Activated naive CD8-positive, alpha-beta T cell treated with anti-CD3 and anti-CD28 coated beads, Interleukin-2, amount 10 ng/mL, durations not matched to agents 7 days and 5 days (primary cell): Measurements from ENCODE around the gene ROCK2. TPM values are rescaled to one million over a fixed set of nuclear protein-coding genes. Genes with fewer than 3 reads are reported as not detected.
A peak's percentile ranks its signal among the peaks of the same experiment; 100 is the strongest.
"Not testable (repeated sequence)": the region's sequence is repeated elsewhere in the genome, so short reads cannot be mapped to it uniquely, and the experiment has no call there.

Experiments used
- ATAC-seq: fragments of 150-1000 bp; cut with Tn5 transposase; one replicate; pipeline ENCODE4 v1.10.0; 2021; ENCODE audit warnings: low read depth, moderate library complexity
- POLR2A ChIA-PET: fragments of 350-600 bp; sonication (Branson Sonifier 250); formaldehyde crosslinking; loops from one replicate; lab custom pipeline; 2021; ENCODE audit warnings: antibody characterized with exemption; lab: Charles Lee
- DNase-seq: peaks from one replicate; pipeline ENCODE4 v3.0.0; 2021
- H3K27ac Mint-ChIP-seq: one replicate; pipeline ENCODE4 v1.8.0; 2022; ENCODE audit warnings: mild to moderate bottlenecking, mixed read lengths
- H3K27me3 Mint-ChIP-seq: one replicate; pipeline ENCODE4 v1.8.0; 2022; ENCODE audit warnings: mild to moderate bottlenecking, moderate library complexity, mixed read lengths
- H3K36me3 Mint-ChIP-seq: one replicate; pipeline ENCODE4 v1.8.0; 2021; ENCODE audit warnings: mild to moderate bottlenecking, mixed read lengths
- H3K4me1 Mint-ChIP-seq: one replicate; pipeline ENCODE4 v1.8.0; 2021; ENCODE audit warnings: mixed read lengths
- H3K4me3 Mint-ChIP-seq: one replicate; pipeline ENCODE4 v1.8.0; 2022; ENCODE audit warnings: mild to moderate bottlenecking, moderate library complexity, mixed read lengths
- H3K9me3 Mint-ChIP-seq: one replicate; pipeline ENCODE4 v1.8.0; 2021; ENCODE audit warnings: mixed read lengths
- total RNA-seq, 2 experiments: library from RNA; stranded (reverse); gene quantifications; one replicate each; pipeline ENCODE4 v1.2.3, GENCODE V29; 2021

The ROCK2 gene
- total RNA-seq, 2 experiments from 2014 or later: 14.6 to 15.3 TPM

DNA sequence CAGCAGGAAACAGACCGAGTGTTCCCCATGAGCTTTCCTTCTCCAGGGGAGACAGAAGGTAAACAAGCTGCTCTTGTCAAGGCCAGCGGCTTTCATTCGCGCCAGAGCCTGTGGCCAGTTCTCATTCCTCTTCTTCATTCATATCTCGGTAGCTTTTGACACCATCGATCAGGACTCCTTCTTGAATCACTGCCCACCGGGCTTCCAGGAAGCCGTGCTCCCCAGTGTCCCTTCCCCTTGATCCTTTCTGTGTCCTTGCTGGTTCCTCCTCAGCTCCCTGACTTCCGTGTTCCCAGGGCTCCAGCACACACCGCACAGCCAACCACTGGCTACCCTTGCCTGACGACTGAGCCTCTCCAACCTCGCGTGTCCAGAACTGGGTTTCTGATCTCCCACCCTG, 175.1 kb downstream of the ROCK2 start:
- Mint-ChIP-seq H3K4me1 (no peaks in the 10 kb centered on the region), H3K9me3 (no peaks in the 10 kb centered on the region), H3K36me3 (no peaks in the 10 kb centered on the region), H3K4me3 (no peak overlapping the region), H3K27ac (no peak overlapping the region), H3K27me3 (no peaks in the 10 kb centered on the region)
- ATAC-seq (no peak), DNase-seq (no peak)
- POLR2A ChIA-PET: interaction anchor here (0.6 kb wide), 1 partner anchor 27 kb away, joined by 4 read pairs; no protein-coding TSS in a partner anchor

- no peaks in the 10 kb centered on the region for H3K27me3 Mint-ChIP-seq
- H3K36me3 Mint-ChIP-seq: peaks cover 2% of the 10 kb centered on the region
- no peak overlapping the region for H3K27ac Mint-ChIP-seq
- ATAC-seq (no peak), DNase-seq (no peak)
- no peak overlapping the region for H3K4me3 Mint-ChIP-seq
- POLR2A ChIA-PET: no interaction called here
- H3K4me1 Mint-ChIP-seq: no peaks in the 10 kb centered on the region
- H3K9me3 Mint-ChIP-seq: no peaks in the 10 kb centered on the region
Measured at GRCh38 chr2:11168488-11168887, 175.9 kb downstream of the ROCK2 start.

- DNase-seq: no peak
- ATAC-seq: no peak
- H3K27me3 Mint-ChIP-seq: no peaks in the 10 kb centered on the region
- H3K9me3 Mint-ChIP-seq: no peaks in the 10 kb centered on the region
- H3K4me3 Mint-ChIP-seq: no peak overlapping the region
- H3K36me3 Mint-ChIP-seq: peaks cover 2% of the 10 kb centered on the region
- no peaks in the 10 kb centered on the region for H3K4me1 Mint-ChIP-seq
- POLR2A ChIA-PET: no interaction called here
- H3K27ac Mint-ChIP-seq: no peak overlapping the region
Measured at GRCh38 chr2:11166476-11166875, 178.0 kb downstream of the ROCK2 start.

GRCh38 chr2:11165046-11165445, 179.4 kb downstream of the ROCK2 start:
- DNase-seq, H3K27ac Mint-ChIP-seq, POLR2A ChIA-PET, ATAC-seq, H3K9me3 Mint-ChIP-seq, H3K36me3 Mint-ChIP-seq, H3K27me3 Mint-ChIP-seq, H3K4me3 Mint-ChIP-seq, H3K4me1 Mint-ChIP-seq: not testable (repeated sequence)

GRCh38 chr2:11163439-11164317, 180.8 kb downstream of the ROCK2 start:
- peaks cover 2% of the 10 kb centered on the region for H3K4me1 Mint-ChIP-seq
- no peaks in the 10 kb centered on the region for H3K27me3 Mint-ChIP-seq
- H3K36me3 Mint-ChIP-seq: peaks cover 2% of the 10 kb centered on the region
- ATAC-seq (no peak), DNase-seq (no peak)
- no peaks in the 10 kb centered on the region for H3K9me3 Mint-ChIP-seq
- no peak overlapping the region for H3K27ac Mint-ChIP-seq
- no peak overlapping the region for H3K4me3 Mint-ChIP-seq
- POLR2A ChIA-PET: no interaction called here

- POLR2A ChIA-PET: interaction anchor here (0.7 kb wide), 1 partner anchor 186 kb away, joined by 4 read pairs; no protein-coding TSS in a partner anchor
- H3K4me3 Mint-ChIP-seq: no peak overlapping the region
- ATAC-seq (no peak), DNase-seq (no peak)
- H3K4me1 Mint-ChIP-seq: peaks cover 2% of the 10 kb centered on the region
- H3K27ac Mint-ChIP-seq: no peak overlapping the region
- no peaks in the 10 kb centered on the region for H3K27me3 Mint-ChIP-seq
- H3K36me3 Mint-ChIP-seq: peaks cover 2% of the 10 kb centered on the region
- no peaks in the 10 kb centered on the region for H3K9me3 Mint-ChIP-seq
Measured at GRCh38 chr2:11161747-11162146, 182.7 kb downstream of the ROCK2 start.

DNA sequence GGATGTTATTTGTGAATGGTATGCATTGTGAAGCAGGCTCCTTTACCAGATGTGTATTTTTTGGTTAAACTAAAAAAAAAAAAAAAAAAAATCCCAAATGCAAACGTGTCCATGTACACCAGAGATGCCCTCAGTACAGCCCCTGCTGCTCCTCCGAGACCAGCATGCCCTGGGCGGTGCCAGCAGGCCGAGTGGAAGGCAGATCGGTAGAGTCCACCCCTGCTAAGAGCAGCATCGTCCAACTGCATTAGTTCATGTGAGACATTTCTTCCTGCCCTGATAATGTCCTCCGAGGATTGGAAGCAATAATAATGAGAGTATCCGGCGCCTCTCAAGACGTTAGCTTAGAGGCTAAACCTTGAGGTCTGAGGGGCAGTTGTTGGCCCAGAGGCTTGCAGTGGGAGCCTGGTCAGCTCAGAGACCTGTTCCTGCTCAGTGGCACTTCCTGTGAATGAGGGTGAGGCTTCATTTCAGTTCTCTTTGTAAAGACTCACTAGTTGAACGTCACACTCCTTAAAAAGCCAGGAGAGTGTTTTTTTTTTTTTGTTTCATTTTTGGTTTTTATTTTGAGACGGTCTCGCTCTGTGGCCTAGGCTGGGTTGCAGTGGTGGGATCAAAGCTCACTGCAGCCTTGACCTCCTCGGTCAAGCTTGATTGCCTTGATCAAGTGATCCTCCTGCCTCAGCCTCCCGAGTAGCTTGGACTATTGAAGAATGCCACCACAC, 183.5 kb downstream of the ROCK2 start:
- ATAC-seq (peak; percentile 64), DNase-seq (no peak)
- peak overlapping the region; percentile 47 for H3K4me3 Mint-ChIP-seq
- peaks cover 5% of the 10 kb centered on the region for H3K4me1 Mint-ChIP-seq
- no peaks in the 10 kb centered on the region for H3K27me3 Mint-ChIP-seq
- peaks cover 2% of the 10 kb centered on the region for H3K36me3 Mint-ChIP-seq
- POLR2A ChIA-PET: interaction anchor here (0.7 kb wide), 1 partner anchor 187 kb away, joined by 4 read pairs; no protein-coding TSS in a partner anchor
- no peaks in the 10 kb centered on the region for H3K9me3 Mint-ChIP-seq
- peak overlapping the region; percentile 88 for H3K27ac Mint-ChIP-seq

DNA sequence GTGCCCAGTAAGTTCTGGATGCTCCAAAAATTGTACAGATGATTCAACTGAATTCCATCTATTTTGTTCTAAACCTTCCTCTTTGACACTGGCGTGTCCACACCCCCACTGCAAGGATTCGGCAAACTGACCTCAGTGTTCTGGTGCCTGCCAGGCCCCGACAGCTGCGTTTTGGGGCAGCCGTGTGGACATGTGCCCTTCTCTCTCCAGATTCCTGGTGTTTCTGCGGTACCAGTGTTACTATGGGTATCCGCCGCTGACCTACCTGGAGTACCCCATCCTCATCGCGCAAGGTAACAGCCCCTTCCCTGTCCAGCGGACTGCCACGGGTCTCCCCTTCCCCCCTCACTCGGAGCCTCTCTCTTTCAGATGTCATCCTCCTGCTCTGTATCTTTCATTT, 184.2 kb downstream of the ROCK2 start:
- Mint-ChIP-seq H3K27ac (peak overlapping the region; percentile 88), H3K36me3 (peaks cover 2% of the 10 kb centered on the region), H3K4me3 (no peak overlapping the region), H3K9me3 (no peaks in the 10 kb centered on the region), H3K27me3 (no peaks in the 10 kb centered on the region), H3K4me1 (peaks cover 7% of the 10 kb centered on the region)
- POLR2A ChIA-PET: no interaction called here
- ATAC-seq (no peak), DNase-seq (no peak)

DNA sequence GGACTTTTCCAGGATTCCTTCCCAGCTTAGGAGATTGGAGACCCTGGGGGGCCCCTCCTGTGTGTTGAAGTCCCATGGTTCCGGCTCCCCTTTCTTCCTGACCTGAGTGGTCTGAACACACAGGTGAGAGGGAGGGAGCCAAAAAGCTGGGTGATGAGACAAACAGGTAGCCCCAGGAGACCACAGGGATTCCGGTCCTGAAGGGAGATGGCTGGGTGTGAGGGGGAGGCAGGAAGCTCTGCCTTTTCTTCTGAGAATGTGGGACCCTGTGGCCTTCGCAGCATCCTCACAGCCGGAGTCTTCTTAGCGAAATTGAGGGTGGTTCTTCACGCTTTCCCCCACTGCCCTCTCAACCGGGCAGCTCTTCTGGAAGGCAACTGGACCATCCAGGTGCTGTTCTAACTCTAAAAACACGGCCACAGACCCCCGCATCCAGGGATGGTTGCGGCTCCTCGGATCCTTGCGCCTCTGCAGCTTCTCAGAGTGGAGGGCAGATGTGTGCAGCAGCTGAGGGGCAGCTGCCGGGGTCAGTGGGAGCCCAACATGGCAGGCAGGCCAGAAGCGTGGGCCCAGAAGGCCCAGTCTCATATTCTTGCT, 184.8 kb downstream of the ROCK2 start:
- Mint-ChIP-seq H3K4me3 (no peak overlapping the region), H3K27ac (peak overlapping the region; percentile 12)
- DNase-seq: no peak

GRCh38 chr2:11158916-11159573, 185.4 kb downstream of the ROCK2 start:
- Mint-ChIP-seq H3K27ac (no peak overlapping the region), H3K9me3 (no peaks in the 10 kb centered on the region), H3K4me1 (peaks cover 9% of the 10 kb centered on the region), H3K36me3 (peaks cover 2% of the 10 kb centered on the region), H3K27me3 (no peaks in the 10 kb centered on the region), H3K4me3 (no peak overlapping the region)
- no peak for DNase-seq
- POLR2A ChIA-PET: no interaction called here
- ATAC-seq: no peak

More for the DNA sequence above, 184.8 kb downstream of the ROCK2 start:
- Mint-ChIP-seq H3K27me3 (no peaks in the 10 kb centered on the region), H3K36me3 (peaks cover 2% of the 10 kb centered on the region), H3K9me3 (no peaks in the 10 kb centered on the region), H3K4me1 (peaks cover 7% of the 10 kb centered on the region)
- ATAC-seq: no peak
- POLR2A ChIA-PET: no interaction called here

- no peak for DNase-seq
- POLR2A ChIA-PET: no interaction called here
- no peaks in the 10 kb centered on the region for H3K27me3 Mint-ChIP-seq
- ATAC-seq: no peak
- no peaks in the 10 kb centered on the region for H3K9me3 Mint-ChIP-seq
- H3K27ac Mint-ChIP-seq: no peak overlapping the region
- peaks cover 9% of the 10 kb centered on the region for H3K4me1 Mint-ChIP-seq
- H3K36me3 Mint-ChIP-seq: no peaks in the 10 kb centered on the region
- H3K4me3 Mint-ChIP-seq: no peak overlapping the region
Measured at GRCh38 chr2:11157731-11158130, 186.7 kb downstream of the ROCK2 start.

DNA sequence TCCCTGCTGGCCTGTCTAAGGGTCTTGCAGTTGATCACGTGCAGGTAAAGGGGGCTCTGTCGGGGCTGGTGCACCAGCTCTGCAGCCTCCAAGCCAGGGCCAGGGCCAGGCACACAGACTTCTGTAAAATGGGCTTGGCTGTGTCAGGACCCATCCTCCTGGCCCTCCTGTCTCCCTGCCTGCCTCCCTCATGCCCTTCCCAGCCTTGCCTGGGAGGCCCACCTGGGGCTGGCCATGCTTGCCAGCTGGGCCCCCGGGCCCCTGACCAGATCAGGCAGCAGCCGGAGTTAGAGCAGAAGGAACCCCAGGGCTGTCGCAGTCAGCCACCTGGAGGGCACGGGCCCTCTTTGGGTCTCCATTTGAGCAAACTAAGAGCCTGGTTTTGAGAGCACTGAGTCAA, 187.1 kb downstream of the ROCK2 start:
- DNase-seq (no peak), ATAC-seq (no peak)
- H3K4me3 Mint-ChIP-seq: no peak overlapping the region
- no peaks in the 10 kb centered on the region for H3K36me3 Mint-ChIP-seq
- no peaks in the 10 kb centered on the region for H3K9me3 Mint-ChIP-seq
- POLR2A ChIA-PET: no interaction called here
- peaks cover 9% of the 10 kb centered on the region for H3K4me1 Mint-ChIP-seq
- no peaks in the 10 kb centered on the region for H3K27me3 Mint-ChIP-seq
- no peak overlapping the region for H3K27ac Mint-ChIP-seq
